GM19467 (cell line): Measurements from ENCODE around the gene TRIM40.

ENCODE experiments used
- ATAC-seq: cut with Tn5 transposase; IDR thresholded peaks from one replicate; pipeline ENCODE4 v1.9.1; 2021; ENCODE audit warnings: mild to moderate bottlenecking, moderate library complexity; ENCODE audit not compliant: unreplicated experiment

The TRIM40 gene

DNA sequence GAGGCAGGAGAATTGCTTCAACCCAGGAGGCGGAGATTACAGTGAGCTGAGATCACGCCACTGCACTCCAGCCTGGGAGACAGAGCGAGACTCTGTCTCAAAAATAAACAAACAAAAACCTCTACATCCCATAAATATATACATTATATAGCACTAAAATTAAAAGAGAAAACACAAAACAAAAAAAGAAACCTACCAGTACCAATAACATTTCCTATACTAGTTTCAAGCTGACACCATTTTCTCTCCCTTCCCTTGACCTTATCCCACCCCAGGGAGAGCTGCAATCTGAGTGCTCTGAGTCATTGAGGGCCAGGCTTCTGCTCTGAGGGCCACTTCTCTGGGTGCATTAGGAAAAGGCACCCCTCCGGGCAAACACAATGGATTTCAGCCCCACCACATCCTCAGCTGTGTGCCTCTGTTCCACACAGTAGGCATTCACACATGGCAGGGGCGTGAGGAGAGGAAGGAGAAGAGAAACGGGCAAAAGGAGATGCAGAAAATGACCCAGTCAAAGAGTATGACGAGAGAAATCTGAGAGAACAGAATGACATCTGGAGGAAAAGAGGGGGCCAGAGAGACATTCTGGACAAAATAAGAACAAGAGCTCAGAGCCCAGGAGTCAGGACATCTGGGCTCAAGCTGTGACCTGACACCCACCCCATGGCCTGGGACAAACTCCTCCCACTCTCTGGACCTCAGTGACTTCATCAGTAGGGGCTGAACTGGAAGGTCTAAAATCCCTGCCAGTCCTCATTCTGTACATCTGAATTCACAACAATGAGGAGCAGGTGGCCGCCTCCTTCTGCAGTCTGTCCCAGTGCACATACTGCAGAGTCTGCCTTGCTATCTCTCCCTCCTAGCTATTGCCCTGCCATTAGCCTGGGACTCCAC lies 59.1 kb downstream of the TRIM40 start:
- ATAC-seq, result no peak

DNA sequence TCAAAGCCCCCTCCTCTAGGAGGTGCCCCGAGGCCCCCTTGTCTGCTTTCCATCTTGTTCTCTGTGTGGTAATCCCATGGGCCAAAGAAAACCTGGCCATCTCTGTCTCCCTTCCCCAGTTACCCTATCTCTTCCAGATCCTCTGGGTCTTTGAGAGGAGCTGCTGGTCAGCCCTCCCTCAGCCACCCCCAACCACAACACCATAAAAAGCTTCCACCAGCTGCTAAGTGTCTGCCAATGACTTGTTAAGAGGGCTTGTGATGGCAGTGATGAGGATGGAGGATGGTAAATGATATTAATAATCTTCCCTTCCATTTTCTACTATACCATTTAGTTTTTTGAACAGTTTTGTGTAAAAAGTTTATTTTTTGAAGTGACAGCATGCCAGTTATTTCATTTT lies 60.0 kb downstream of the TRIM40 start:
- no peak for ATAC-seq

DNA sequence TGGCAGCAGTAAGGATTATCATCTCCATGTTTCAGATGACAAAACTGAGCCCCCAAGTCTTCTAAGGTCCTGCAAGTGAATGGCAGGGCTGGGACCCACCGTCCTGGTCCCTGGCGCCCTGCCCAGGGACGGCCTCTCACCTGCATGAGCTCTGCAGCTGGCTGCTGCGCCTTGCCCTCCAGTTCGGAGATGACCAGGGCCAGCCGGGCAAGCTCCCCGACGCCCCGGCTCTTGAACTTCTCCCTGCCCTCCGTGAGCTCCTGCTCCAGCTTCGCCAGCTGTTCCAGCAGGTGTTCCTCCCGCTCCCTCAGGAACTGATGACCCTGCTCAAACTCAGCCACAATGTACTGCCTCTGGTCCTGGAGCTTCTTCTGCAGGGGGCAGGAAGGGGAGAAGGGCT lies 60.4 kb downstream of the TRIM40 start:
- no peak for ATAC-seq
